ENCODE results near the gene AGBL1. TPM values are rescaled to one million over a fixed set of nuclear protein-coding genes. Genes with fewer than 3 reads are reported as not detected.

The AGBL1 gene
- total RNA-seq, 1 experiment from 2014 or later, result not detected

DNA sequence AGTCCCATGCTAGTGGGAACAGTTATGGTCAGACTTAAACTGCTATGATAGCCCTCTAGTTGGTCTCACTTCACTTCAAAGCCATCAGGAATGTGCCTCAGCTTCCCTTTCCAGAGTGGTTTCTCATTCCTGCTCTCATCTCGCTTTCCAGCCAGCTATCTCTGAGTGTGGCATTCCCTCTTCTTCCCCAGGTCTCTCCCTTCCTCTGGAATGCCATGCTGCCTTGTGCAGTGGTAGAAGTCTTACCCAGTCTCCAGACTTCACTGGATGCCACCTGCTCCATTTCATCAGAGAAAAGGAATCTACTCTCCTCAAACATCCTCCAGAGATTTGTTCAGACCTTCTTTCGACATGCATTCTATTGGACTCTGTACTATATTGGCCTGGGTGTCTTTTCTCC lies 83.0 kb downstream of the AGBL1 start:
- Histone ChIP-seq H4K8ac (replicated peaks; ENCODE audit: insufficient read length, low read depth, low read length) (no peak overlapping the region), H3K27me3 (ENCODE audit: insufficient read depth, low read length) (no peaks in the 10 kb centered on the region), H2BK20ac (ENCODE audit: low read depth, low read length, poor library complexity, severe bottlenecking) (no peak overlapping the region), H3K27ac (ENCODE audit: insufficient read length, low read depth, low read length) (no peak overlapping the region), H3K79me1 (ENCODE audit: insufficient read depth, low read depth, low read length, poor library complexity, severe bottlenecking) (no peaks in the 10 kb centered on the region), H3K4me1 (ENCODE audit: insufficient read depth, low read length) (no peaks in the 10 kb centered on the region; the same call in 1 of the 2 replicates), H2AK5ac (ENCODE audit: insufficient read length, low read length) (no peak overlapping the region), H3K9ac (ENCODE audit: extremely low read depth, insufficient read length, low read length) (no peak overlapping the region), H3K23ac (ENCODE audit: insufficient read length, low read depth, low read length) (no peak overlapping the region), H3K18ac (ENCODE audit: insufficient read length, low read depth, low read length) (no peak overlapping the region), H2BK120ac (ENCODE audit: low read depth, low read length, poor library complexity, severe bottlenecking) (no peak overlapping the region), H3T11ph (ENCODE audit: low read length) (no peak overlapping the region), H4K91ac (ENCODE audit: insufficient read length, low read depth, low read length) (no peak overlapping the region), H3K4ac (ENCODE audit: low read depth, low read length) (no peak overlapping the region), H2BK15ac (ENCODE audit: low read depth, low read length) (no peak overlapping the region), H4K5ac (ENCODE audit: insufficient read length, low read depth, low read length) (no peak overlapping the region), H3K56ac (ENCODE audit: insufficient read length, low read depth, low read length) (no peak overlapping the region), H2AFZ (ENCODE audit: low read length) (no peak overlapping the region), H3K9me3 (ENCODE audit: control insufficient read depth, low read depth, low read length) (no peaks in the 10 kb centered on the region), H2BK12ac (ENCODE audit: insufficient read length, low read depth, low read length) (no peak overlapping the region), H3K23me2 (ENCODE audit: insufficient read length, low read depth, low read length, poor library complexity, severe bottlenecking) (no peaks in the 10 kb centered on the region), H4K20me1 (ENCODE audit: control insufficient read depth, insufficient read depth, insufficient read length) (no peaks in the 10 kb centered on the region), H3K79me2 (ENCODE audit: insufficient read depth, low read length) (no peaks in the 10 kb centered on the region), H2BK5ac (ENCODE audit: insufficient read length, low read length) (no peak overlapping the region), H3K4me2 (ENCODE audit: insufficient read depth, insufficient read length, low read length) (no peak overlapping the region), H3K14ac (ENCODE audit: insufficient read depth, low read length) (no peak overlapping the region)
- Mint-ChIP-seq H3K27ac (no peak overlapping the region; a peak in 1 of 7 replicates), H3K4me3 (no peak overlapping the region), H3K36me3 (ENCODE audit: insufficient read depth in 1 of 3, low read depth in 3 of 3) (no peaks in the 10 kb centered on the region; a peak in 1 of 7 replicates), H3K9me3 (no peaks in the 10 kb centered on the region), H3K4me1 (peaks cover 19 to 21% of the 10 kb centered on the region in 2 experiments), H3K27me3 (ENCODE audit: low read depth) (no peaks in the 10 kb centered on the region)
- TF ChIP-seq, protein P1, sequence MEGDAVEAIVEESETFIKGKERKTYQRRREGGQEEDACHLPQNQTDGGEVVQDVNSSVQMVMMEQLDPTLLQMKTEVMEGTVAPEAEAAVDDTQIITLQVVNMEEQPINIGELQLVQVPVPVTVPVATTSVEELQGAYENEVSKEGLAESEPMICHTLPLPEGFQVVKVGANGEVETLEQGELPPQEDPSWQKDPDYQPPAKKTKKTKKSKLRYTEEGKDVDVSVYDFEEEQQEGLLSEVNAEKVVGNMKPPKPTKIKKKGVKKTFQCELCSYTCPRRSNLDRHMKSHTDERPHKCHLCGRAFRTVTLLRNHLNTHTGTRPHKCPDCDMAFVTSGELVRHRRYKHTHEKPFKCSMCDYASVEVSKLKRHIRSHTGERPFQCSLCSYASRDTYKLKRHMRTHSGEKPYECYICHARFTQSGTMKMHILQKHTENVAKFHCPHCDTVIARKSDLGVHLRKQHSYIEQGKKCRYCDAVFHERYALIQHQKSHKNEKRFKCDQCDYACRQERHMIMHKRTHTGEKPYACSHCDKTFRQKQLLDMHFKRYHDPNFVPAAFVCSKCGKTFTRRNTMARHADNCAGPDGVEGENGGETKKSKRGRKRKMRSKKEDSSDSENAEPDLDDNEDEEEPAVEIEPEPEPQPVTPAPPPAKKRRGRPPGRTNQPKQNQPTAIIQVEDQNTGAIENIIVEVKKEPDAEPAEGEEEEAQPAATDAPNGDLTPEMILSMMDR (conservative IDR thresholded peaks at IDR 0.05), result no peak
- no peak for DNase-seq
- WGBS (ENCODE audit: extremely low coverage, insufficient read length, low lambda C conversion rate), result no CpG with 5 or more reads among the region's 2 CpGs

Data from H9 (cell line).